T-helper 1 cell treated with Interleukin-12 subunit alpha and Interleukin-12 subunit beta and Interleukin-4 antibody, amounts not matched to agents 30 μg/mL and 1 μg/mL, for 36 hours (primary cell): Measurements from ENCODE around the gene SLIT3.

Experiments used
- H3K27ac Mint-ChIP-seq: one replicate; pipeline ENCODE4 v1.8.0; 2021; ENCODE audit warnings: mild to moderate bottlenecking, mixed read lengths
- H3K27me3 Mint-ChIP-seq: one replicate; pipeline ENCODE4 v1.8.0; 2021; ENCODE audit warnings: low read depth, mixed read lengths
- H3K36me3 Mint-ChIP-seq: one replicate; pipeline ENCODE4 v1.8.0; 2021; ENCODE audit warnings: low read depth, mixed read lengths
- H3K4me1 Mint-ChIP-seq: one replicate; pipeline ENCODE4 v1.8.0; 2021; ENCODE audit warnings: low read depth, mixed read lengths
- H3K4me3 Mint-ChIP-seq: one replicate; pipeline ENCODE4 v1.8.0; 2021; ENCODE audit warnings: mild to moderate bottlenecking, moderate library complexity, mixed read lengths
- H3K9me3 Mint-ChIP-seq: one replicate; pipeline ENCODE4 v1.8.0; 2021; ENCODE audit warnings: mixed read lengths

The SLIT3 gene

DNA sequence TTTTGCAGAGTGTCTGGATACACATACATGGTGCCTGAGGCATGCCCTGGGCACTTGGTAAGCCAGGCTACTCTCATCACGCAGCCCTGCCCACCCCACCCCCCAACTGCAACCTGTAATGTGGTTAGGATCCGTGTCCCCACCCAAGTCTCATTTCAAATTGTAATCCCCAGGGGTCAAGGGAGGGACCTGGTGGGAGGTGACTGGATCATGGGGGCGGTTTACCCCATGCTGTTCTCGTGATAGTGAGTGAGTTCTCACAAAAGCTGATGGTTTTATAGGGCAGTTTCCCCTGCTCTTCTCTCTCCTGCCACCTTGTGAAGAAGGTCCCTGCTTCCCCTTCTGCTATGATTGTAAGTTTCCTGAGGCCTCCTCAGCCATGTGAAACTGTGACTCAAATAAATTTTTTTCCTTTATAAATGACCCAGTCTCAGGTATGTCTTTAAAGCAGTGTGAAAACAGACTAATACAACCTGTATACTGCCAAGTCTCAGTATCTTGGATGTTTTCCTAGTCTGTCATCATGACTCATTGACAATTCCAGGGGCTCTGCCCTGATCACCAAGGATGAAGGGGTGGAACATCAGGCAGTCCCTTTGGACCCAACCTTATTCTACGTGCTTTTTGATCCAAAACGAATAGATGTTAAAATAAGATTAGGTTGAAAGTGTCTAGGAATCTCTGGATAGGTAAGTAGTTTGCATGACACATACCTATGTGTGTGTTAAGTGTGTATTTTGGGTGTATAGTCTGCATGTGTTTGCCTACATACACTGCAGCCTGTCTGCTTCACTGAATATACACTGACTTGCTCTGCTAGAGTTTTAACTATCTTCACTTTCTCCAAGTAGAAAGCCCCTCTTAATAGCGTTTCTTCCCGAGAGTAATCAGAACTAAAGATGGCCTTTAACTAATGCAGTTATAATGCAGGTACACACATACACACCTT is 293.8 kb downstream of the SLIT3 start:
- Mint-ChIP-seq H3K4me1 (no peaks in the 10 kb centered on the region), H3K4me3 (no peak overlapping the region), H3K27ac (no peak overlapping the region), H3K27me3 (no peaks in the 10 kb centered on the region), H3K36me3 (no peaks in the 10 kb centered on the region), H3K9me3 (no peaks in the 10 kb centered on the region)

DNA sequence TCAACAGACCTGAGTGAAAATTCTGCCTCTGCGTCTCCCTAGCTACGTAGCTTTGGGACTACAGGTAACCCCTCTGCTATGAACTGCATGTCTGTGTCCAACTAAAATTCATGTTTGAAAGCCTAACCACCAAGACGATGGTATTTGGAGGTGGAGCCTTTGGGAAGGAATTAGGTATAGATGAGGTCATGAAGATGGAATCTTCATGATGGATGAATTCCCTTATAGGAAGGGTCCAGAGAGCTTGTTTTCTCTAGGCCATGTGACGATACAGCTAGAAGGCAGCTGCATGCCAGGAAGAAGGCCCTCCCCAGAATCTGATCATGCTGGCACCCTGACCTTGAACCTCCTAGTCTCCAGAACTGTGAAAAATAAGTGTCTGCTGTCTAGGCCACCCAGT is 296.4 kb downstream of the SLIT3 start:
- Mint-ChIP-seq H3K27ac (no peak overlapping the region), H3K9me3 (no peaks in the 10 kb centered on the region), H3K4me1 (no peaks in the 10 kb centered on the region), H3K4me3 (no peak overlapping the region), H3K36me3 (no peaks in the 10 kb centered on the region), H3K27me3 (no peaks in the 10 kb centered on the region)

DNA sequence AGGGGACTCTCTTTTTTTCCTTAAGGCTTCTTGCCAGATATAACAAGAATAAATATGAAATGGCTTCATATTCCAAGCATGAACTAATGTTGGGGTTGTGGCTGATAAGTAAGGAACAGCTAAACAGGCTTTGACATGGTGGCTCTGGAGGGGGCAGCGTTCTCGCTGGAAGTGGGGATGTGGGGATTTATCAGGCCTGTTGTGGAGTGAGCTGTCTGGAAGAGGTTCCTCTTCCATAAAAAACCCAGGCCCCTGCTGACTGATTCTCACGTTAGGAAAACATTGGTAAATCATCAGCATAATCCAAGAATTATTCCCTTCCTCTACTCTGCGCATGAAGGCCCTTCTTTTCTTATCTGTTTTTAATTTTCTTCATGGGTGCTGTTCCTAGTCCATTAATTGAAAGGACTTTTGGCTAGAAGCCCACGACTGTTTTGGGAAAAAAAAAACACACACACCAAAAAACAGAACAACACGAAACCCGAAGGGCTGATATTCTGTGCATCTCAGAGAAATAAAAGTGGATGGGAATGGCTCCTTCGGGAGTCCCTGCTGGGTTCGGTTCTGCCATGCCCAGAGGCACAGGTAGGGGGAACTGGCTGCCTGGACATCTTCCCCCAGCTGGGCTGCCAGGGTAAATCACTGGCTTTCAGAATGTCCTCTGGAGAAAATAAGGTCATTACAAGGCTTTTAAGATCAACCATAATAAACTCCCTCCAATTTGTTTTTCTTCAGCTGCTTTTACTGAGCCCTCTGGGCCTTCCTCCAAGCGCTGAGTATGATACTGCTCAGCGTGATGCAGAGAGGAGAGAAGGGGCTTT is 297.0 kb downstream of the SLIT3 start:
- H3K27ac Mint-ChIP-seq: no peak overlapping the region
- H3K4me1 Mint-ChIP-seq: no peaks in the 10 kb centered on the region
- no peaks in the 10 kb centered on the region for H3K9me3 Mint-ChIP-seq
- H3K36me3 Mint-ChIP-seq: no peaks in the 10 kb centered on the region
- no peak overlapping the region for H3K4me3 Mint-ChIP-seq
- H3K27me3 Mint-ChIP-seq: no peaks in the 10 kb centered on the region

DNA sequence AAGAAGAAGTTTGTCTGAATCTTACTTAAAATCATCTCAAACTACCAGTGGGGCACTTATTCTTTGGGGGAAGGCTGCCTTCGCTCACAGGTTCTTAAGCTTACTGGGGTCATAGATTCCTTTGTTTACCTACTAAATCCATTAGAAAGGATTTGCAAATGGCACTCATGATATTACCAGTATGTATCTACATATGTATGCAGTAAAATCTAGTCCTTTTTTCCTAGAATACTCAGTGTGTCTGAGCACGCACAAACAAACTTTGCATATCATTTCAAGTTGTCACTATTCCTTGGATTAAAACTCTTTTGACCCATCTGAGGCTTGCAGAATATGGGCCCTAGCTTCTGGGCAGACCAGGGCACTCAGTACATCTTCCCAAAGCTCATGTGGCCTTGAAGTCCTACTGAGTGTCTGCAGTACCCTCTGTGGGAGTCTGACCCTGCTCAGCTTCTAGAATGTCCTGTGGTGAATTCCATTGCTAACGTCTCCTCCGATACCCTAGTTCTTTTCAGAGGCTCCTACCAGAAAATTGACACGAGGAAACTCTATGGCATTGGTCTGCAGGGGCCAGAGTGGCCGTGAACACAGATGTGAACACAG is 297.9 kb downstream of the SLIT3 start:
- H3K4me1 Mint-ChIP-seq: no peaks in the 10 kb centered on the region
- no peak overlapping the region for H3K4me3 Mint-ChIP-seq
- H3K36me3 Mint-ChIP-seq: no peaks in the 10 kb centered on the region
- no peaks in the 10 kb centered on the region for H3K9me3 Mint-ChIP-seq
- no peak overlapping the region for H3K27ac Mint-ChIP-seq
- H3K27me3 Mint-ChIP-seq: no peaks in the 10 kb centered on the region

DNA sequence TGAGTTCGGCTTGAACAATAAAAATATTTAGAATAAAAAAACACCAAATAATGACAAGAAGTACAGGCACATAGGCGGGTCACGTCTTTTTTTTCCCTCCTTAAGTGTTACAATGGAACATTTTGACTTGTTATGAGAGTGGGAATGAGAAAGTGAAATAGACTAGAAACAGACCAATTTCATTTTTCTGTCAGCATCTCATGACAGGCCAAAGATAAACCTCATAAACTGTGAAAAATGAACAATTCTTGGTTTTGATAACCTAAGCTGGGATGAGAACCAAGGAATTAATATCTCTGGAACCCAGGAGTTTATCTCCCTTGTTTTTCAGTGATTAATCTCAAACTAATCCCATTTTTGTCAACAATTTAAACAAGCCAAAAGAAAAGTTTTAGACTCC is 299.5 kb downstream of the SLIT3 start:
- H3K4me3 Mint-ChIP-seq: no peak overlapping the region
- H3K27ac Mint-ChIP-seq: no peak overlapping the region
- no peaks in the 10 kb centered on the region for H3K36me3 Mint-ChIP-seq
- no peaks in the 10 kb centered on the region for H3K4me1 Mint-ChIP-seq
- H3K27me3 Mint-ChIP-seq: no peaks in the 10 kb centered on the region
- no peaks in the 10 kb centered on the region for H3K9me3 Mint-ChIP-seq

DNA sequence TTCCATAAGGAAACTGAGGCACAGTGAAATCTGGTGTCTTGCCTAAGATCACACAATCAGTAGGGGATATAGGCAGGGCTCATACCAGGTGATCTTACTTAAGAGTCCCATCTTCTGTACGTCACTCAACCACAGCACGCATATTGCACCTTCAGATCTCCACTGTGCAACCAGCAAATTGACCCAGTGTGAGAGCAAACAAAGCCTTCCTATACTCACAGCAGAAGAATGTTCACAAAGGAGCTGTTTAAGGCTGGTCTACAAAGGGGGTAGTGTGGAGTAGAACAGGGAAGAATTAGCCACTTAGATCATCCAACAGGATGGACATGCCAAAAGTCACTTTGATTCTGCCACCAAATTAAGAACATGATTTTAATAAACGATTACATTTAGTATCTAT is 305.9 kb downstream of the SLIT3 start:
- Mint-ChIP-seq H3K4me1 (no peaks in the 10 kb centered on the region), H3K27me3 (no peaks in the 10 kb centered on the region), H3K9me3 (no peaks in the 10 kb centered on the region)

DNA sequence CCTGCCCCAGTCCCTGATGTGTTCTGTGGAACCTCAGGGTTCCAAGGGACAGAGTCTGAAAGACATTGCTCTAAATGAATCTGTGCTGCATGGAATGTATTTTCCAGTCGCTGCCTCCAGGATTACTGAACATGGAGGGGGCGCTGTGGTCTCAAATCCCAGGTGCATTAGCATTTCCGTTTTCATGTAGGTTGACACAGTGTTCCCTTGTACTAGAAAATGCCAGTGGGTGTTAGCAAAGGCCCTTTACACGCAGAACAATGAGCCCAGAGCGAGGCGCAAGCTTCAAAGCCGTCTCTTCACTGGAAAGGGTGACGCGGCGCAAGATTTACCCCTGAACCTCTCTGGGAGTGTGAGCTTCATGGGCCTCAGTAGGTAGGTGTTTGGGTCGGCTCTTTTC is 308.3 kb downstream of the SLIT3 start:
- Mint-ChIP-seq H3K4me3 (no peak overlapping the region), H3K27ac (no peak overlapping the region), H3K4me1 (no peaks in the 10 kb centered on the region), H3K36me3 (no peaks in the 10 kb centered on the region), H3K9me3 (no peaks in the 10 kb centered on the region), H3K27me3 (no peaks in the 10 kb centered on the region)

More for the DNA sequence above, 305.9 kb downstream of the SLIT3 start:
- Mint-ChIP-seq H3K4me3 (no peak overlapping the region), H3K36me3 (no peaks in the 10 kb centered on the region), H3K27ac (no peak overlapping the region)

DNA sequence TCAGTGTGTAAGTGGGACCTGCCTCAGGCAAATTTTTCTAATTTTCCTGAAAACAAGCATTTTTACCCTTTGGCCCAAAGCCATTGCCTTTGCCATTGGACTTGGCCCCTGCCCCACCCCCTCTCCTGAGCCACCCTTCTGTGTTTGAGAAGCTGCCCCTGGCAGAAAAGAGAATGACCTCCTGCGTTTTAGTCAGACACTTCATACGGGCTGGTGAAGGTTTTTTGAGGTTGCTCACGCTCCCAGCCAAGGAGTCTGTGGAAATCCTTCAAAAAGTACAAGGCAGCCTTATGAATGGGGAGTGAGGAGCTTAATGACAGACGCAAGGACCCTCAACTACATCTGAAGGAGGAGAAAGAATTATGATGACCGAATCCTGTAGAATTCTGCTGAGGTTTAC is 308.9 kb downstream of the SLIT3 start:
- Mint-ChIP-seq H3K4me3 (no peak overlapping the region), H3K9me3 (no peaks in the 10 kb centered on the region), H3K27me3 (peaks cover 3% of the 10 kb centered on the region), H3K27ac (no peak overlapping the region), H3K36me3 (no peaks in the 10 kb centered on the region), H3K4me1 (no peaks in the 10 kb centered on the region)

DNA sequence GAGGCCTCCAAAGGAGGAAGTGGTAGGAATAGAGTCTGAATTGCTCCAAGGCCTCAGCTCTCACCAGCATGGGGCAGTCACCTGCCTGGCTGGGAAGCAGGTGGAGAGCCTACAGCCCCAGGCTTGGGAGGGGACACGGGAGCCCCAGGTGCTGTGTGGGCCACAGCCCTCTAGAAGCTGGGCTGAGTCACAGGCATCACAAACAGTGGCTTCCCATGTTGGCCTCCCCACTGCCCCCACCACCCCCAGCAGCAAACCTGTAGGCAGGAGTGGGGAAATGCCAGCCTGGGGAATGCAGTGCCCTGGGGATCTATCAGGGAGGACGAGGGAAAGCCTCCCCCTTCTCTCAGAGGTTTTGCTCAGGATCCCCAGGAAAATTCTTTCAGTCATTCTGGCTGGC is 309.6 kb downstream of the SLIT3 start:
- Mint-ChIP-seq H3K36me3 (no peaks in the 10 kb centered on the region), H3K4me3 (no peak overlapping the region), H3K27me3 (peaks cover 4% of the 10 kb centered on the region), H3K4me1 (no peaks in the 10 kb centered on the region), H3K27ac (no peak overlapping the region), H3K9me3 (no peaks in the 10 kb centered on the region)

DNA sequence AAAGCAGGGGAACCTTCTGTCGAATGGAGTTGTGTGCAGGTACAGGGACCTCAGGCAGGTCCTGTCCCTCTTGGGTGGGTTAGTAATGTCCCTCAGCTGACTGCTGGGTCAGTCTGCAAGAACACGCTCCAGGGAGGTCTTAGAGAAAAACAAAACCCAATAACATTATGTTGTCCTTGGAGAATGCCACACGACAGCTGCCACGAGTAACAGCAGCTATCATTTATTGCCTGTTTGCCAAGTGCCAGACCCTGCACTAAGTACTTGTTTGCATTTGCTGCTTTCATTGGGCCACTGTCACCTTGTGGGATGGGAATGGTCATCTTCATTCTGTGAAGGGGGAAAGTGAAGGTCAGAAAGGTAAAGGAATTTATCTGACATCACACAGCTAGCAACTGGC is 310.3 kb downstream of the SLIT3 start:
- Mint-ChIP-seq H3K36me3 (no peaks in the 10 kb centered on the region), H3K4me3 (no peak overlapping the region), H3K4me1 (no peaks in the 10 kb centered on the region), H3K9me3 (no peaks in the 10 kb centered on the region), H3K27ac (no peak overlapping the region), H3K27me3 (peaks cover 4% of the 10 kb centered on the region)

DNA sequence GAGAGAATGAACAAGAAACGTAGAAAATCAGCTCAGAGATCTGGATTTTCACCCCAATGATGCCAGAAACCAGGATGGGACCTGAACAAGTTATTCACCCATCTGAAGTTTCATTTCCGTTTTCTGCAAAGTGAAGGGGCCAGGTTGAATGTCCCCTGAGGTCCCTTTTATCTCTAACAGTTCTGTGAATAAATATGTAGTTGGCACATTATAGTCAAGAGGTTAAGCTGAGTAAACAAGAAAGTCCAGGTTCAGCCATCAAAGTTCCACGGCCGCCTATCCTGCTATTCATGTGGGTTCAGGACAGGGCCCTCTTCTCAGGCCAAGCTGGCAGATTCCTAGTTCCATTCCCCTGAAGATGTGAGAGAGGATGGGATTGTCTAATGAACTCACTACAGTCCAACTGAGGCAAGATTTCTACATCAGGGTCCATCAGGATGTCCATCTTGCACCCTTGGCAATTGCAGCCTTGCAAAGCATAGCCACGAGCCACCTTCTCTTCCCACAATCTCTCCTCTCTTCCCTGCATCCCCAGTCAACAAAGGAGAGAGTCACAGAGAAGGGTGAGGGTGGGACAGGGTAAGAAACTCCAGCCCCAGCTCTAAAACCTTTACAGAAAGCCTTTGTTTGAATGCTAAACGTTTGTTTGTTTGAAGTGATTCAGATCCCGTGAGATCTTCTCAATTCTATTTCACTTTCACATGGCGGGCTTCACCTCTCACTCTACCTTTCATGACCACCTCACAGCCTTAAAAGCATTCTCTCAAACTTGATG is 311.0 kb downstream of the SLIT3 start:
- Mint-ChIP-seq H3K27me3 (peaks cover 4% of the 10 kb centered on the region), H3K27ac (no peak overlapping the region), H3K36me3 (no peaks in the 10 kb centered on the region), H3K4me3 (no peak overlapping the region), H3K9me3 (no peaks in the 10 kb centered on the region), H3K4me1 (no peaks in the 10 kb centered on the region)

DNA sequence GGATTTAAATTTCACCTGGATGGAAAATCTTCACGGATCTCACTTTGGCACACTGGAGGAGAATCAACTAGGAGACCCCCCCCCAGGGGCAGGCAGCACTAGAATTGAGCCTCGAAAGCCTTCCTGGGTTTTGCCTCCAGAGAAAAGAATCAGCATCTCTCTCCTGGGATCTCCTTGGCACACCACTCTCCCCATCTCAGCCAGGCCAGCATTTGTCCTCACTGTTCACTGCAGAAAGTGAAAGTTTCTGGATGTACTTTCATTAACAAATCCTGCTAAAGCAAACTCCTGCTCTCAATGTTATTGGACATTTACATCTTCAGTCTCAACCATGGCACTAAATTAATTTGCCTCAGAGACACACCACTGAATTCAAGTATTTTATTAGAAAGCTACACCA is 312.2 kb downstream of the SLIT3 start:
- Mint-ChIP-seq H3K36me3 (no peaks in the 10 kb centered on the region), H3K9me3 (no peaks in the 10 kb centered on the region), H3K27me3 (peaks cover 4% of the 10 kb centered on the region), H3K27ac (no peak overlapping the region), H3K4me1 (no peaks in the 10 kb centered on the region), H3K4me3 (no peak overlapping the region)

DNA sequence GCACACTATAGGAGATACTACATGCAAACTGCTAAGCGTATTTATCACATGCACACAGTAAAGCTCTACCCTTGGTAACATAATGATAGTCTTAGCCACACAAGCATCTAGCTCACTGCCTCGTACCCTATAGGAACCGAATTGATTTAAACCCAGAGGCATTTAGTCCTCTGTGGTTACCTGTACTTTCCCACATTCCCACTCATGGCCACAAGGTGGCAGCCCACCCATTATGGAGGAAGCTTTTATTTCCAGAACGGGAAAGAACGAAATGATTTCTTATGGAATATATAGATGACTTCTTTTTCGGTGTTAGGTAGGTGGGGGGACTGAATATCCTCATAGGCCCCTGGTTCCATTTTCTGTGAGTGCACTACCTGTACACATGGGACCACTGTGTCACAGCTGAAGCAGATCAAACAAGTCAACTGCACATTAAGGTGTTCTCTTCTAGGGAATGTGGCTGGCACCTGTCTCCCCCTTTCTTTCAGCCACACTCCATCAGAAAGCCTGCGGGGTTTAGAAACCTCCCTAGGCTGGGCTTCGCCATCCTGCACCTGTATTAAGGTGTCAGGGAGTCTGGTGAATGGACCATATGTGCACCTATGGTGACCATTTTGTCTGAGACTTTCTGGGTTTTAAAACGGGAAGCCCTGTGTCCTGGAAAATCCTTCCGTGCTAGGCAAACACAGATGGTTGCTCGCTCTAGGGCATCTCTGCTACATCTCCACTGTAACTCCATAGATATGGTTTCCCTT is 313.2 kb downstream of the SLIT3 start:
- Mint-ChIP-seq H3K4me1 (no peaks in the 10 kb centered on the region), H3K27me3 (peaks cover 4% of the 10 kb centered on the region), H3K9me3 (no peaks in the 10 kb centered on the region), H3K4me3 (no peak overlapping the region), H3K27ac (no peak overlapping the region), H3K36me3 (no peaks in the 10 kb centered on the region)
